DND-41 (cell line): ENCODE measurements around the gene SCN3B.
"Not testable (repeated sequence)": the region's sequence is repeated elsewhere in the genome, so short reads cannot be mapped to it uniquely, and the experiment has no call there.

Source experiments
- ATAC-seq: fragments of 200-7000 bp; cut with Tn5 transposase; 3 replicates; pipeline ENCODE4 v1.9.1; 2021; ENCODE audit warnings: low read depth; ENCODE audit not compliant: insufficient read depth
- DNase-seq: peaks from one replicate; pipeline ENCODE4 v3.0.0-alpha.2; 2020
- H2AFZ ChIP-seq: 2 replicates; pipeline ENCODE4 v1.6.0; 2012; ENCODE audit warnings: low read depth, low read length
- H3K27ac ChIP-seq: 2 replicates; pipeline ENCODE4 v1.5.1; 2012; ENCODE audit warnings: low read length, inconsistent platforms
- H3K27me3 ChIP-seq: fragments of 200-600 bp; sonication (generic); 2 replicates; pipeline ENCODE4 v1.6.0; 2012; ENCODE audit warnings: low read length, mild to moderate bottlenecking, inconsistent platforms; ENCODE audit not compliant: insufficient read depth, poor library complexity
- H3K36me3 ChIP-seq: 2 replicates; pipeline ENCODE4 v1.5.1; 2012; ENCODE audit warnings: low read length, inconsistent platforms; ENCODE audit not compliant: insufficient read depth
- H3K4me1 ChIP-seq: 2 replicates; pipeline ENCODE4 v1.5.1; 2012; ENCODE audit warnings: mild to moderate bottlenecking, low read length; ENCODE audit not compliant: insufficient read depth
- H3K4me2 ChIP-seq: 2 replicates; pipeline ENCODE4 v1.6.0; 2012; ENCODE audit warnings: mild to moderate bottlenecking, moderate library complexity, low read length, inconsistent platforms; ENCODE audit not compliant: insufficient read depth
- H3K4me3 ChIP-seq, 2 experiments: fragments of 200-600 bp in 1 of 2; shearing (Covaris generic) in 1 of 2; 2 replicates each; pipeline ENCODE4 v1.5.1; 2012 to 2016; ENCODE audit warnings: inconsistent platforms in 2 of 2, low read length in 2 of 2, mild to moderate bottlenecking in 2 of 2, low read depth in 1 of 2, moderate library complexity in 1 of 2
- H3K79me2 ChIP-seq: 2 replicates; pipeline ENCODE4 v1.6.0; 2012; ENCODE audit warnings: low read length, inconsistent platforms; ENCODE audit not compliant: insufficient read depth
- H3K9ac ChIP-seq: 2 replicates; pipeline ENCODE4 v1.6.0; 2012; ENCODE audit warnings: low read depth, mild to moderate bottlenecking, inconsistent platforms, low read length, moderate library complexity
- H3K9me3 ChIP-seq: 2 replicates; pipeline ENCODE4 v1.5.1; 2012; ENCODE audit warnings: low read length, moderate library complexity, mild to moderate bottlenecking, inconsistent platforms; ENCODE audit not compliant: insufficient read depth, severe bottlenecking
- H4K20me1 ChIP-seq: 2 replicates; pipeline ENCODE4 v1.6.0; 2012; ENCODE audit warnings: low read length; ENCODE audit not compliant: insufficient read depth
- CTCF ChIP-seq: IDR thresholded peaks from 2 replicates; pipeline ENCODE4 v1.5.1; 2012; ENCODE audit warnings: borderline replicate concordance, low read length, moderate library complexity, mild to moderate bottlenecking; ENCODE audit not compliant: poor library complexity, severe bottlenecking; ENCODE audit errors: extremely low read depth
- EZH2 ChIP-seq: IDR thresholded peaks from 3 replicates; pipeline ENCODE4 v1.6.1; 2012; ENCODE audit warnings: borderline replicate concordance, low read depth, mild to moderate bottlenecking, moderate library complexity, low read length, inconsistent platforms; ENCODE audit not compliant: severe bottlenecking

SCN3B gene

DNA sequence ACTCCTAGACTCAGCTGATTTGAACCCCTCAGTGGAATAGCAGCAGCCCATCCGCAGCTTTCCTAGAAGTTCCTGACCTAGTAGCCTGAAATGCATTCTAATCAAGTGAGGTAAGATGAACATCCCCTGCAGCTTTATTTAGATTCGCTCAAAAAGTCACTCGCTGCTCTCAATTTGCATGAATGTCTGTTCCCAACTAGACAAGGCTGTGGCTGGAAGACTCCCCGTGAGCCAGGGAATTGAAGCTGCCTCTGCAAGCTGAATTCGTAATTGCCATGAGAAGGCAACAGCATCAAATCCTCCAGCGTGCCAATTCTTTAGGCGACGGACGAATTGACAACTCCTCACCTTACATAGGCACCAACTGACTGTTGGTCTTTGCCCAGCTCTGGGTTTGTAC is 17.1 kb upstream of the SCN3B start:
- no peak overlapping the region for H2AFZ ChIP-seq
- no peak for DNase-seq

GRCh38 chr11:123670081-123670480 is 15.7 kb upstream of the SCN3B start:
- Histone ChIP-seq H3K4me2 (no peak overlapping the region), H3K27ac (no peak overlapping the region), H3K27me3 (peaks cover 13% of the 10 kb centered on the region), H4K20me1 (no peaks in the 10 kb centered on the region), H3K79me2 (no peaks in the 10 kb centered on the region), H3K4me3 (no peak overlapping the region), H3K9me3 (no peaks in the 10 kb centered on the region), H3K4me1 (no peaks in the 10 kb centered on the region), H3K9ac (no peak overlapping the region), H3K36me3 (no peaks in the 10 kb centered on the region), H2AFZ (no peak overlapping the region)
- no peak for ATAC-seq
- no peak for DNase-seq
- no peak for TF ChIP-seq EZH2

More for the DNA sequence above, 17.1 kb upstream of the SCN3B start:
- H3K36me3 ChIP-seq, result no peaks in the 10 kb centered on the region
- no peaks in the 10 kb centered on the region for H3K4me1 ChIP-seq
- H3K9me3 ChIP-seq, result no peaks in the 10 kb centered on the region
- TF ChIP-seq CTCF (no peak), EZH2 (no peak)
- H3K79me2 ChIP-seq, result no peaks in the 10 kb centered on the region
- no peak overlapping the region for H3K9ac ChIP-seq
- no peak overlapping the region for H3K4me3 ChIP-seq
- H3K27ac ChIP-seq, result no peak overlapping the region
- no peak overlapping the region for H3K4me2 ChIP-seq
- no peak for ATAC-seq
- no peaks in the 10 kb centered on the region for H4K20me1 ChIP-seq
- H3K27me3 ChIP-seq, result peaks cover 16% of the 10 kb centered on the region

DNA sequence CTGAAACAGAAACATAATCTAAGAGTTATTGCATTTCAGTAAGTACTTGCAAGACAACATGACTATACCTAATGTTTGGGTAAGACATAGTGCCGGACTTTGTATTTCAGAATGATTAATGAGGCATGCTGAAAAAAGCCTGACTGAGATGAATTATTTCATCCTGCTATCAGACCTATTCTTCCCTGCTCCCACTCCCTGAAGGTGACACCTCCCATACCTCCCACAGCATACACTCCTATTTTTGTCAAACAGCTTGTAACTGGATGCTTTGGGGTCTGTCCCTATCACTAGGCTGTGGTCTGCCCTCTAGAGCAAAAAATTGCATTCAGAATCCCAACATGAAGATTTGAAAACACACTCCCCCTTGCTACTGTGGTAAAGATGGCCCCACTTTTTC is 10.9 kb upstream of the SCN3B start:
- Histone ChIP-seq H2AFZ (no peak overlapping the region), H3K4me2 (no peak overlapping the region), H3K4me3 (no peak overlapping the region), H3K4me1 (no peaks in the 10 kb centered on the region), H3K9ac (no peak overlapping the region), H3K27me3 (peaks cover 10% of the 10 kb centered on the region), H3K27ac (no peak overlapping the region), H4K20me1 (no peaks in the 10 kb centered on the region), H3K36me3 (no peaks in the 10 kb centered on the region), H3K9me3 (no peaks in the 10 kb centered on the region), H3K79me2 (no peaks in the 10 kb centered on the region)
- DNase-seq (no peak), ATAC-seq (no peak)
- TF ChIP-seq EZH2 (no peak), CTCF (no peak)

DNA sequence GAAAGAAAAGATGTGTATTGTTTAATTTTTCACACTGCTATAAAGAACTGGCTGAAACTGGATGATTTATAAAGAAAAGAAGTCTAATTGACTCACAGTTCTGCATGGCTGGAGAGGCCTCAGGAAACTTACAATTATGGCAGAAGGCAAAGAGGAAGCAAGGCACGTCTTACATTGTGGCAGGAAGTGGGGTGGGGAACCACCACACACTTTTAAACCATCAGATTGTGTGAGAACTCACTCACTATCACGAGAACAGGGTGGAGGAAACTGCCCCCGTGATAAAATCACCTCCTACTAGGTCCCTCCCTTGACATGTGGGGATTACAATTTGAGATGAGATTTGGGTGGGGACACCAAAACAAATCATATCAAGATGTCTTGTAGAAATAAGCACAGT is 5.5 kb upstream of the SCN3B start:
- peak; percentile 72 for ATAC-seq
- not testable (repeated sequence) for H3K9me3 ChIP-seq, H3K4me1 ChIP-seq, H4K20me1 ChIP-seq, H3K27me3 ChIP-seq, H3K79me2 ChIP-seq, H3K36me3 ChIP-seq, H3K9ac ChIP-seq, H3K4me3 ChIP-seq, H3K27ac ChIP-seq, H3K4me2 ChIP-seq, H2AFZ ChIP-seq
- peak; percentile 33 for DNase-seq

- H3K9me3 ChIP-seq, result no peaks in the 10 kb centered on the region
- no peak overlapping the region for H3K27ac ChIP-seq
- H3K4me3 ChIP-seq, result no peak overlapping the region
- H3K9ac ChIP-seq, result no peak overlapping the region
- H3K4me1 ChIP-seq, result peaks cover 4% of the 10 kb centered on the region; the same call in 1 of the 2 replicates
- H3K4me2 ChIP-seq, result no peak overlapping the region
- TF ChIP-seq CTCF, result no peak
- no peak for TF ChIP-seq EZH2
- no peak overlapping the region for H2AFZ ChIP-seq
- DNase-seq (no peak), ATAC-seq (no peak)
- H4K20me1 ChIP-seq, result no peaks in the 10 kb centered on the region
- H3K27me3 ChIP-seq, result no peaks in the 10 kb centered on the region
- no peaks in the 10 kb centered on the region for H3K79me2 ChIP-seq
- no peaks in the 10 kb centered on the region for H3K36me3 ChIP-seq
These were observed 4.9 kb upstream of the SCN3B start for GRCh38 chr11:123659311-123659710.
